Aorta (tissue), 5 donors: ENCODE results near the gene NDUFS7. TPM values are rescaled to one million over a fixed set of nuclear protein-coding genes. Genes with fewer than 3 reads are reported as not detected.

Experiments used
- ATAC-seq: fragments of 200-7000 bp; cut with Tn5 transposase; one replicate; pipeline ENCODE4 v1.9.1; 2022; ENCODE audit warnings: moderate library complexity; ENCODE audit not compliant: low FRiP score
- DNase-seq, 2 donors: peaks; one replicate each; pipeline ENCODE4 v3.0.0-alpha.2; 2020
- H3K27ac ChIP-seq, 2 donors: one replicate each; pipeline ENCODE4 v1.5.1; 2013; ENCODE audit warnings: low read length in 2 of 2, mild to moderate bottlenecking in 2 of 2, moderate library complexity in 2 of 2, control low read depth in 1 of 2, inconsistent platforms in 1 of 2, low read depth in 1 of 2
- H3K27me3 ChIP-seq, 2 donors: one replicate each; pipeline ENCODE4 v1.6.1; 2013; ENCODE audit warnings: control low read depth in 1 of 2, low read length in 1 of 2, mild to moderate bottlenecking in 1 of 2, moderate library complexity in 1 of 2; ENCODE audit not compliant: insufficient read depth in 2 of 2, control insufficient read depth in 1 of 2
- H3K36me3 ChIP-seq, 2 donors: one replicate each; pipeline ENCODE4 v1.6.1; 2013; ENCODE audit warnings: control low read depth in 1 of 2, low read length in 1 of 2, mild to moderate bottlenecking in 1 of 2; ENCODE audit not compliant: insufficient read depth in 2 of 2, control insufficient read depth in 1 of 2
- H3K4me1 ChIP-seq, 2 donors: one replicate each; pipeline ENCODE4 v1.6.1; 2013; ENCODE audit warnings: low read length in 2 of 2, control low read depth in 1 of 2, mild to moderate bottlenecking in 1 of 2, moderate library complexity in 1 of 2; ENCODE audit not compliant: insufficient read depth in 2 of 2, control insufficient read depth in 1 of 2
- H3K4me3 ChIP-seq, 2 donors: one replicate each; pipeline ENCODE4 v1.5.1; 2013; ENCODE audit warnings: low read length in 2 of 2, control low read depth in 1 of 2, mild to moderate bottlenecking in 1 of 2
- H3K9me3 ChIP-seq: one replicate; pipeline ENCODE4 v1.6.1; 2013; ENCODE audit warnings: mild to moderate bottlenecking, low read length; ENCODE audit not compliant: control insufficient read depth
- WGBS, 2 donors: extraction: QIAGEN DNeasy Blood & Tissue Kit; methylation state at CpG; one replicate each; pipeline ENCODE4 v1.1.7; 2013; 5-methylcytosine and 5-hydroxymethylcytosine counted together
- intact Hi-C, 2 donors: fragments of 100-400 bp; cut with DNase I; formaldehyde crosslinking; loops; one replicate each; pipeline versions ENCODE4 v1.14.2 to v1.15.0; 2022
- polyA plus RNA-seq, 2 donors: library from polyadenylated mRNA; stranded (reverse); fragments of 200-250 nt; gene quantifications; one replicate each; pipeline ENCODE4 v1.2.3, GENCODE V29; 2013
- total RNA-seq, 2 donors: library from RNA; stranded (reverse); fragmentation: NEBNext Ultra II Directional; extraction: Animal tissue kit (Norgen Biotek cat#: 25700); gene quantifications; one replicate each; pipeline ENCODE4 v1.2.1, GENCODE V29; 2021
- donor health status: healthy with polysubstance abuse.
- donor health status: Bipolar disorder and iron deficiency.
- donor health status: DM: no; HTN: no; CAD: no.
- donor health status: DM: no; HTN: no; CAD: no.
- donor health status: DM: yes; HTN: yes; CAD: no.

NDUFS7 gene
- total and polyA plus RNA-seq, 4 donors = 47.7 to 105 (median 60.2) TPM

DNA sequence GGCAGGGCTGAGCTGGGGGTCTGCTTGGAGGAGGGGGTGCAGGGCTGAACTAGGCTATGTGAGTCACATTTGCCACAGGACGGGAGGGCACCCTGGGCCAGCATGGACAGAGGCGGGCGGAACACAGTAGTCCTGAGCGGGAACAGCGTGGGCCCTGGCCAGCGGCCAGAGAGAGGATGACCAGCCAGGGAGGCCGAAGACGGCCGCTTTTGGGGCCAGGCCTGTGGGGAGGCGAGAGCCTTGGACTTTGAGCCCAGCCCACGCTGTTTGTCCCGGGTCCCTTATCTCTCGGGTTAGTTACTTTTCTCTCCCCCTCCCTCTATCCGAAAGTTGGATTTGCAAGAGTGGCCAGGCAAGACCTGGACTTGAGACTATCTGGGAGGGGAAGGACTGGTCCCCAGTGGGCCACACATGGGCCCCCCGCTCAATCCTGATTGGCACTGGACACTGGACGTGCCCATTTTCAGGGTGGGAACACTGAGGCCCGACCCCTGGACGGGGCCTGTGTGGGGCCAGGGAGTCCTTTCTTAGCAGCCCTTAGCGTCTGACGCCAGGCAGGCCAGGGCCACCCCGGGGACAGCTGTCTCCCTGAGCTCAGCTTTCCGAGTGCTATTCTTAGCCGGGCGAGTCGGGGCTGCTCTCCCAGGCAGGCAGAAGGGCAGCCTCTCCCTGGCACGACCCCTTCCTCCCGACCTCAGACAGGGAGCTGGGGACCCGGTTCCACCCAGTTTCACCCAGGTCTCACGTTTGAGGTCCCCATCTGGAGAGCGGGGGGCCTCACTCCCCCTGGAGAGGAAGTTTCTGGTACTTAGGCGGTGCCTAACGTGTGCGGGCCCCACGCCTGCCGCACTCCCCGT, 16.8 kb downstream of the NDUFS7 start:
- Histone ChIP-seq H3K36me3 (no peaks in the 10 kb centered on the region), H3K4me3 (peak overlapping the region; percentile 46 to 58), H3K27me3 (no peaks in the 10 kb centered on the region), H3K9me3 (no peaks in the 10 kb centered on the region), H3K4me1 (no peaks in the 10 kb centered on the region), H3K27ac (no peak overlapping the region)
- WGBS, 2 donors = 7 to 12% methylated on average over 35 to 36 of the region's 36 CpGs
- peak in 1 of 2 donors; percentile 89 for DNase-seq
- peak; percentile 49 for ATAC-seq
- intact Hi-C loops = loop anchor here in 1 of 2 donors (5.0 kb wide), 1 partner anchor 118 kb away; no protein-coding TSS in a partner anchor

DNA sequence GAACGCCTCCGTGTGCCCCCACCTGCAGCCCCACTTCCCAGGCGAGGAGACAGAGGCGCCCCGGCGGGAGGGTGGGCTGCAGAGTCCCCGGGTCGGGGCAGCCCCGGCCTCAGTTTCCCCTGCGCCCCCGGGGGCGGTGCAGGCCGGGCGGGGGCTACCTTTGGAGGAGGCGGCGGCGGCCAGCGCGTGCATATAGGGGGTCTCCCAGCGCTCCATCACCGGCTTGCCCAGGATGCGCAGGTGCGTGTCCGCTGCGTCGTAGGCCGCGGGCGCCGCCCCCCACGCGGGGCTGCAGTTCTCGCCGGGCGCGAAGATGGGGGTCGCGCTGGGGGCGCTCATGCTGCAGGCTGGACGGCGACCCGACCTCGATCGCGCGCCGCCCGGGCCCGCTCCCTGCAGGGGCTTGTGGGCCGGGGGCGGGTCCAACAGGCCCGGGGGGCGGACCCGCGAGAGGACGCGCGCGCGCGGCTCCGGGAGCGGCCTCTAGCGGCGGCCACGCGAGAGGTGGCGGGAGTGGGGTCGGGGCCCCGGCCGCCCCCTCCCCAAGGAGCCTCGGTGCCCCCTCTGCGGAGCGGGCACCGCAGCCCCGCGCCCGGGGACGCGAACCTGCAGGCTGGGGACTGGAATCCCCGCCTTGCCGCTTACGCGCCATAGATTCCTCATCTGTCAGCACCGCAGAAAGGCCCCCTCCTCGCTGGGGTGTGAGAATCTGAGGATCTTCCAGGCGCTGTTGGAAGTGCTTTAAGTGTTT, 17.6 kb downstream of the NDUFS7 start, which contains the start of gene GAMT:
GAMT (minus strand) TSS at position 405 of the 751 bp plus-strand sequence; CDS start at position 339, 66 bp downstream.
- DNase-seq (no peak), ATAC-seq (peak; percentile 70)
- Histone ChIP-seq H3K36me3 (no peaks in the 10 kb centered on the region), H3K4me3 (peak within 1 kb of the TSS; percentile 46 to 58), H3K27ac (no peak within 1 kb of the TSS), H3K4me1 (no peaks in the 10 kb centered on the region), H3K27me3 (no peaks in the 10 kb centered on the region), H3K9me3 (no peaks in the 10 kb centered on the region)
- intact Hi-C loops = loop anchor here in 1 of 2 donors (5.0 kb wide), 1 partner anchor 119 kb away; no protein-coding TSS in a partner anchor
- 1% methylated on average over 70 to 87 of the region's 87 CpGs for WGBS, 2 donors

DNA sequence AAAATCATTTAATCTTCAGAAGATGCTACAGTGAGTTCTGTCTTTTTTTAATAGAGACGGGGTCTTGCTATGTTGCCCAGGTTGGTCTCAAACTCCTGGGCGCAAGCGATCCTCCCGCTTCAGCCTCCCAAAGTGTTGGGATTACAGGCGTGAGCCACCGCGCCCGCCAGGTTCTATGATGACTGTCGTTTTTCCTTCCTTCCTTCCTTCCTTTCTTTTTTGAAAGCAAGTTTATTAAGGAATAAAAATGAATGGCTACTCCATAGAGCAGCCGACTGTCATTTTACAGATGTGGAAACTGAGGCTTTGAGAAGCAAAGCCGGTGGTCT, 18.1 kb downstream of the NDUFS7 start:
- intact Hi-C loops = loop anchor here in 1 of 2 donors (5.0 kb wide), 1 partner anchor 120 kb away; no protein-coding TSS in a partner anchor
- H3K36me3 ChIP-seq = no peaks in the 10 kb centered on the region
- DNase-seq (no peak), ATAC-seq (no peak)
- 64 to 68% methylated on average over 11 of the region's 11 CpGs for WGBS, 2 donors
- no peaks in the 10 kb centered on the region for H3K4me1 ChIP-seq
- H3K27me3 ChIP-seq = no peaks in the 10 kb centered on the region
- H3K4me3 ChIP-seq = no peak overlapping the region
- H3K27ac ChIP-seq = no peak overlapping the region
- H3K9me3 ChIP-seq = no peaks in the 10 kb centered on the region

DNA sequence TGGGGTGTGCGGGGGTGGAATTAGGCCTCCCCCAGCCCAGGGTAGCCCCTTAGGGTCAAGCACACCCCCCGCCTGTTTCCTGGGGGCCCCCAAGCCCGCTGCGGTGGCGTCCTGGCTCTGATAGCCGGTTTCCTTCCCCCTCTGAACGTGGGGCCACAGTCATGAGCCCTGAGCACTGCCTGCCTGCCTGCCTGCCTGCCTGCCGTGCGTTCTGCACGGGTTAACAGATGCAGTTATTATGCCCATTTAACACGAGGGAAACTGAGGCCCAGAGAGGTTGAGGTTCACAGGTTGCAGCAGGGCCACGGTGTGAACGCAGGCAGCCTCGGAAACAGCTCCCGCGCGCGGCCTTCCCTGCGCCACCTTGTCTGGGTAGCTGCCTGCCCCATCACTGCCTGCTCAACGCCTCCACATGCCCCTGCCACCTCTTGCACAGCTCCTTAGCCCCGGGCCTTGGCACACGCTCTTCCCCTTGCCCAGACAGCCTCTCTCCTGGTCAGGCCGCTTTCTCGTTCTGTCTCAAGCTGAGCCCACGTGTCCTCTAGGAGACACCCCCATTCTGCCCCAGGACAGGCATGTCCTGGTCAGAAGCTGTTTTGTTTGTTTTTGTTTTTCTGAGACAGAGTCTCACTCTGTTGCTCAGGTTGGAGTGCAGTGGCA, 18.8 kb downstream of the NDUFS7 start:
- 63 to 65% methylated on average over 24 to 25 of the region's 25 CpGs for WGBS, 2 donors
- DNase-seq (no peak), ATAC-seq (no peak)
- no peak overlapping the region for H3K27ac ChIP-seq
- no peak overlapping the region for H3K4me3 ChIP-seq
- no peaks in the 10 kb centered on the region for H3K36me3 ChIP-seq
- intact Hi-C loops = loop anchor here in 1 of 2 donors (5.0 kb wide), 1 partner anchor 120 kb away; no protein-coding TSS in a partner anchor
- H3K4me1 ChIP-seq = no peaks in the 10 kb centered on the region
- no peaks in the 10 kb centered on the region for H3K9me3 ChIP-seq
- H3K27me3 ChIP-seq = no peaks in the 10 kb centered on the region

DNA sequence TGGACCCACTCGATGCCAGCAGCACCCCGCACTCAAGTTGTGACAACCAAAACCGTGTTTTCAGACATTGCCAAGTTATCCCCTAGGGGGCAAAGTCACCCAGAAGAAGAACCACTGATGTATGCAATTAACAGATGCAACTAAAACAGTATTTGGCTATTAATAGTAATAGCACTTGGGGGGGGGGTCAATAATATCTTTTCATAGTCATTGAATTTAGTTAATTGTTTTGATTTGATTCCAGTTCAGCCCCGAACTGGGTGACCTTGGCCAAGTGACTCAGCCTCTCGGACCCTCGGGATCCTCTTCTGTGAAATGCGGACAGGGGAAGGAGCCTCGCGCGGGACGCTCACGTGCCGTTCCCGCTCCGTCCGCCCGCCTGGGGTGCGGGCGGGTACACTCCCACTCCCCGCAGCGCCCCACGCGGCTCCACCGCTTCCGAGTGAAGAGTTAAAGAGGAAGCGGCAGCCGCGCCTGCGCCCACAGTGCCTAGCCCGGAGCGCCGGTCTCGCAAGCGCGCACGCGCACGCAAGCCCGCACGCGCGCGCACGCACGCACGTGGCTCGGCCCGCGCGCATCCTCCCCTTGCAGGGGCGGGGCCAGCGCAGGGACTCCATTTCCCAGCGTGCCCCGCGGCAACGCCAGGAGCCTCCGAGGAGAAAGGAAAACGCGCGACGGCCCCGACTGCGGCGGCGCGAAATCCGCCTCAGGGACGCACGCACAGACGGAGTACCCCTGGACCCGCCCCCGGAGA, 23.2 kb downstream of the NDUFS7 start:
- Histone ChIP-seq H3K4me3 (peak overlapping the region in 1 of 2 donors; percentile 36), H3K36me3 (no peaks in the 10 kb centered on the region), H3K27ac (peak overlapping the region in 1 of 2 donors; percentile 6), H3K4me1 (no peaks in the 10 kb centered on the region), H3K27me3 (no peaks in the 10 kb centered on the region), H3K9me3 (no peaks in the 10 kb centered on the region)
- 1% methylated on average over 64 to 72 of the region's 72 CpGs for WGBS, 2 donors
- intact Hi-C loops = no loop called here
- ATAC-seq (peak; percentile 95), DNase-seq (peak; percentile 99 to 100)

DNA sequence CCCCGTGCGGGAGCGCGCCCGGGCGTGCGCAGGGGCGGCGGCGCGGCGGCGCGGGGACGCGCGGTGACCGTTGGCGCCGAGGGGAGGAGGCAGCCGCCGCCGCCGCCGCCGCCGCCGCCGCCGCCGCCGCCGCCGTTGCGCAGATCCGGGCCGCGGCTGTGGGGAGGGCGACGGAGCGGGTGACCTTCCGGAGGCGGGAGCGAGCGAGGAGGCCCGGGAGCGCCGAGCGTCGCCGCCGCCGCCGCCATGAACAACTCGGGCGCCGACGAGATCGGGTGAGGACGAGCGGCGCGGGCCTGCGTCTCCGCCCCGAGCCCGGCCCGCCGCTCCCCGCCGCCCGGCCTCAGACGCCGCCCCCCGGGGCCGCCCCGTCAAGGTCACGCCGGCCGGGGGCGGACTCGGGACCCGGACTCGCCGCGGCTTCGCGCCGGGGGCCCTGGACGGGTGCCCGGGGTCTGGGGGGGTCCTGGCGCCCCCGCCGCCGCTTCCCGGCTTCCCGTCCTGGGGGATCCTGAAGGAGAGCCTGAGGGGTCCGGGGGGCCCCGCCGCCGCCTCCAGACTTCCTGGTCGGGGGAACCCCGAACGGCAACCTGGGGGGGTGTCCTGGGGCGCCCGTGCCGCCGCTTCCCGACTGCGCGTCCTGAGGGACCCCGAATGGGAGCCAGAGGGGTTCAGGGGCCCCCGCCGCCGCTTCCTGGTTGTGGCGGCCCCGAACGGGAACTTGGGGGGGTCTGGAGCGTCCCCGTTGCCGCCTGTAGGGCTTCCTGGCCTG, 24.0 kb downstream of the NDUFS7 start, which contains the start of gene DAZAP1:
DAZAP1 (plus strand) TSS at position 59 of the 772 bp plus-strand sequence; CDS start at position 247, 188 bp downstream.
- intact Hi-C loops = no loop called here
- no peaks in the 10 kb centered on the region for H3K27me3 ChIP-seq
- ATAC-seq (no peak), DNase-seq (peak in 1 of 2 donors; percentile 70)
- H3K4me3 ChIP-seq = peak within 1 kb of the TSS; percentile 95 to 97
- 0 to 1% methylated on average over 17 to 121 of the region's 121 CpGs for WGBS, 2 donors
- no peaks in the 10 kb centered on the region for H3K4me1 ChIP-seq
- H3K27ac ChIP-seq = peak within 1 kb of the TSS; percentile 57 to 70
- no peaks in the 10 kb centered on the region for H3K36me3 ChIP-seq
- no peaks in the 10 kb centered on the region for H3K9me3 ChIP-seq

DNA sequence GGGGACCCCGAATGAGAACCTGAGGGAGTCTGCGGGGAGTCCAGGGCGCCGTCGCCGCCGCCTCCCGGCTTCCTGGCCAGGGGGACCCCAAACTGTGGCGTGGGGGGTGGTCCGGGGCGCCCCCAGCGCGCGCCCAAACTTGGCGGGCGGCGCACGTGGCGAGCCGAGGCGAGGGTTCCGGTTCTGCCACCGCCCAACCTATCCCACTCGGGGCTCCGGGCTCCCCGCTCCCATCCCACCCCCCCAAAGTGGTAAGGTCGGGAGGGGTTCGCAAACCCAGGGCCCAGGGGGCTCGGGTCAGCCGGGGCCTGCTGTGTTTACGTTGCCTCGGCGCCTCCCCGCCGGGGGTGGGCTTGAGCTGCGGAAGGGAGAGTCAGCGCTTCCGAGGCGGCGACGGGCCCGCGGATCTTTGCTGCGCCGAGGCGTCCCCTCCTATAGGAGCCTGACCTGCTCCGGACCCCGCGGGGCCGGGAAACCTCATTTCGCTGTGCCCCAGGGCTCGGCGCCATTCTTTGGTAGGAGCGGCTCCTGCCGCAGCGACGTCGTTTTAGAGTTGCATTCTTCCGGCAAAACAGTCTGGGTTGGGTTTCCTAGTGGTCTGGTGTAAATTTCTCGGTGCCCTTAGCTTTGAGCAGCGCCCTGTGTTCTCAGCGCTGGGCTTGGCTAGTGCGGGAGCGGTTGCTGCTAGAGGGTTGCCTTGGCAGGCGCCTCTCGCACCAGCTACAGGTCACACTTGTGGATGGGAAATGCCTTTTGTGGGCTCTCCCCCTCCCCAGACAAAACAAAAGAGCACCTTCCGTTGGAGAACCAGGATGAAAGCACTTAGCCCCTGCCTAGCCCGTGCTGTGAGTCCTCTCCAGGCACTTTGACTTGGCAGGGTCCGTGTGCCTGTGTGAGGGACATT, 24.8 kb downstream of the NDUFS7 start:
- ATAC-seq = peak; percentile 1
- no peaks in the 10 kb centered on the region for H3K4me1 ChIP-seq
- DNase-seq = peak; percentile 68 to 89
- intact Hi-C loops = no loop called here
- no peaks in the 10 kb centered on the region for H3K27me3 ChIP-seq
- no peaks in the 10 kb centered on the region for H3K9me3 ChIP-seq
- peak overlapping the region; percentile 46 to 70 for H3K27ac ChIP-seq
- WGBS, 2 donors = 0% methylated on average over 66 to 69 of the region's 69 CpGs
- H3K4me3 ChIP-seq = peak overlapping the region; percentile 95 to 97
- no peaks in the 10 kb centered on the region for H3K36me3 ChIP-seq
